Naive B cell (primary cell): ENCODE measurements around the gene UBALD2. TPM values are rescaled to one million over a fixed set of nuclear protein-coding genes. Genes with fewer than 3 reads are reported as not detected.
"Not testable (repeated sequence)": the region's sequence is repeated elsewhere in the genome, so short reads cannot be mapped to it uniquely, and the experiment has no call there.

ENCODE experiments used
- ATAC-seq, 2 donors: fragments of 150-1000 bp; cut with Tn5 transposase; 2 replicates each; pipeline ENCODE4 v1.10.0; 2021; ENCODE audit warnings: low read depth in 2 of 2, mild to moderate bottlenecking in 2 of 2, moderate library complexity in 2 of 2
- DNase-seq: peaks from one replicate; pipeline ENCODE4 v3.0.0; 2022
- H3K27ac Mint-ChIP-seq, 6 donors: one replicate each; pipeline ENCODE4 v1.8.0; 2020 to 2022; ENCODE audit warnings: mild to moderate bottlenecking in 6 of 6, mixed read lengths in 6 of 6, moderate library complexity in 5 of 6, inconsistent platforms in 2 of 6
- H3K27me3 Mint-ChIP-seq, 3 donors: one replicate each; pipeline ENCODE4 v1.8.0; 2021 to 2022; ENCODE audit warnings: mixed read lengths in 3 of 3, mild to moderate bottlenecking in 1 of 3
- H3K36me3 Mint-ChIP-seq, 2 donors: one replicate each; pipeline ENCODE4 v1.8.0; 2020 to 2022; ENCODE audit warnings: mixed read lengths in 2 of 2, inconsistent platforms in 1 of 2, mild to moderate bottlenecking in 1 of 2
- H3K4me1 Mint-ChIP-seq, 3 donors: one replicate each; pipeline ENCODE4 v1.8.0; 2020 to 2022; ENCODE audit warnings: mixed read lengths in 3 of 3, inconsistent platforms in 1 of 3, mild to moderate bottlenecking in 1 of 3, moderate library complexity in 1 of 3
- H3K4me3 Mint-ChIP-seq, 8 donors: one replicate each; pipeline ENCODE4 v1.8.0; 2020 to 2022; ENCODE audit warnings: mild to moderate bottlenecking in 8 of 8, mixed read lengths in 8 of 8, moderate library complexity in 8 of 8, inconsistent platforms in 2 of 8
- H3K9me3 Mint-ChIP-seq, 7 donors: one replicate each; pipeline ENCODE4 v1.8.0; 2020 to 2022; ENCODE audit warnings: mixed read lengths in 7 of 7, mild to moderate bottlenecking in 5 of 7, inconsistent platforms in 2 of 7, moderate library complexity in 1 of 7
- polyA plus RNA-seq, 6 donors: library from polyadenylated mRNA; unstranded; fragments of 300-500 nt; fragmentation: Illumina TruSeq; gene quantifications; one replicate each; pipeline ENCODE4 v1.2.3, GENCODE V29; 2021; ENCODE audit warnings: low read depth in 6 of 6

Gene UBALD2
- polyA plus RNA-seq, 6 donors from 2014 or later = 2.5 to 6.2 (median 4.6) TPM

GRCh38 chr17:76278952-76279741, 14.0 kb downstream of the UBALD2 start:
- Mint-ChIP-seq H3K4me1 (peaks cover 18 to 37% (median 31%) of the 10 kb centered on the region in 3 donors), H3K27me3 (peaks cover 0 to 5% (median 0%) of the 10 kb centered on the region in 3 donors), H3K4me3 (peak overlapping the region in 1 of 8 donors; percentile 45), H3K27ac (peak overlapping the region in 5 of 6 donors; percentile 44 to 79 (median 56)), H3K9me3 (no peaks in the 10 kb centered on the region), H3K36me3 (no peaks in the 10 kb centered on the region)
- ATAC-seq (peak; percentile 43 to 57), DNase-seq (peak; percentile 80)

GRCh38 chr17:76279742-76280287, 14.7 kb downstream of the UBALD2 start:
- Mint-ChIP-seq H3K27ac (peak overlapping the region in 2 of 6 donors; percentile 56 to 69), H3K4me1 (peaks cover 16 to 34% (median 25%) of the 10 kb centered on the region in 3 donors), H3K27me3 (peaks cover 0 to 5% (median 0%) of the 10 kb centered on the region in 3 donors), H3K36me3 (no peaks in the 10 kb centered on the region), H3K9me3 (no peaks in the 10 kb centered on the region), H3K4me3 (peak overlapping the region in 1 of 8 donors; percentile 45)
- no peak for DNase-seq
- no peak for ATAC-seq

DNA sequence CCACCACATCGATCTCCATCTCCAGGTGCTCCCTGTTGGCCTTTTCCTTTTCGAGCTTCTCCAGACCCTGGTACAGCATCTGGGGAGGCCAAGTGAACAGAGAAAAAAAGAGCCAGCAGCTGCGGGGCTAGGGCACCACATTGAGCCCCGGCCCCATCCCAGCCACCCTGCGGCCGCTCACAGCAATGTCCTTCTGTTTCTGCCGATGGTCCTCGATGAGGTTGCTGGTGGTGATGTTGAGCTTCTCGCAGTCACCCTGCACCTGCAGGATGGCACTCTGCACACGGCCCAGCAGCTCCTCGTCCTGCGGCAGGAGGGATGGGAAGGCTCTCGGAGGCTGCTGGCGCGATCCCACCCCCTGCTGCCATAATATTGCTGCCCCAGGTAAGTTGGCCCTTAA, 15.5 kb downstream of the UBALD2 start:
- ATAC-seq (no peak), DNase-seq (no peak)
- Mint-ChIP-seq H3K4me3 (no peak overlapping the region), H3K36me3 (no peaks in the 10 kb centered on the region), H3K9me3 (no peaks in the 10 kb centered on the region), H3K4me1 (peaks cover 11 to 25% (median 17%) of the 10 kb centered on the region in 3 donors), H3K27ac (no peak overlapping the region), H3K27me3 (peaks cover 0 to 5% (median 0%) of the 10 kb centered on the region in 3 donors)

DNA sequence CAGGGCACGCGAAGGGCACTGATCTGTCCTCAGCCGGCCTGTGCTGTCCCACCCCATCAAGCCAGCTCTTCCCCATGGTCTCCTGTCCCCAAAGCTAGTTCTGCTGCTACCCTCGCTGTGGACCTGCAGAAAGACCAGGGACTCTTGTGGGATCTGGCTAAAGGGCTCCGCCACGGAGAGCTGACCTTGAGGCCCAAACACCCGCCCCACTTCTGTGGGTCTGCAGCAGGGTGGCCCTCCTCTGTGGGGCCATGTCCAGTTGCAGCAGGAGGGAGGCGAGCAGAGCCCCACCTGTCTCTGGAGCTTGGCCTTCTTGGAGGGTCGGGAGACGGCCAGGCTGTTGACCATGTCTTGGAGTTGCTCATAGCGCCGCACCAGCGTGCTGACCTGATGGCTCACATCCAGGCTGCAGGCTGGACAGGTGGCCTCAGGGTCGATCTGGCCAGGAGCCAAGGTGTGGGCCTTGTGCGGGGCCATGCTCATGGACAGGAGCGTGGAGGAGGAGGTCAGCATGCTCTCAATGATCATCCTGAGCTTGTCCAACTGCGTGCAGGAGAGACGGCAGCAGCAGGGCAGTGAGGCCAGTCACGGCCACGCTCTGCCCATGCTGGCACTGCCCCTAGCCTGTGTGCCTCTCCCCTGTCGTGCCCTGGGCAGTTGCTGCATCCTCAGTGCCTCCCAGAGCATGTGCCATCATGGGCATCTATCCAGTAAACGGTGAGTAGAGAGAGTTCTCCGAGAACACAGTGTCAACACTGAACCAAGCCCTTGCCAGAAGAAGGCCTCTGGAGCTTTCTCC, 16.6 kb downstream of the UBALD2 start:
- H3K36me3 Mint-ChIP-seq = no peaks in the 10 kb centered on the region
- DNase-seq (no peak), ATAC-seq (no peak)
- no peak overlapping the region for H3K4me3 Mint-ChIP-seq
- peaks cover 4 to 14% (median 6%) of the 10 kb centered on the region in 3 donors for H3K4me1 Mint-ChIP-seq
- H3K27ac Mint-ChIP-seq = no peak overlapping the region
- H3K27me3 Mint-ChIP-seq = peaks cover 0 to 5% (median 0%) of the 10 kb centered on the region in 3 donors
- no peaks in the 10 kb centered on the region for H3K9me3 Mint-ChIP-seq

DNA sequence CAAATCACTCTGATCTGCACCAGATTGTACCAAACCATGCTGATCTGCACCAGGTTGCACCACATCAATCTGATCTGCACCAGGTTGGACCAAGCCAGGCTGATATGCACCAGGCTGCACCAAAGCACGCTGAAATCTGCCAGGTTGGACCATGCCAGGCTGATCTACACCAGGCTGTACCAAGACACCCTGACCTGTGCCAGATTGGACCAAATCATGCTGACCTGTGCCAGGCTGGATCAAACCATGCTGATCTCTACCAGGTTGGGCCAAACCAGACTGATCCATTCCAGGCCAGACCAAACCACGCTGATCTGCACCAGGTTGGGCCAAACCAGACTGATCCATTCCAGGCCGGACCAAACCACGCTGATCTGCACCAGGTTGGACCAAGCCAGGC, 27.4 kb downstream of the UBALD2 start:
- Mint-ChIP-seq H3K4me3 (no peak overlapping the region), H3K27ac (no peak overlapping the region), H3K27me3 (no peaks in the 10 kb centered on the region), H3K9me3 (no peaks in the 10 kb centered on the region), H3K36me3 (no peaks in the 10 kb centered on the region), H3K4me1 (no peaks in the 10 kb centered on the region)
- DNase-seq (no peak), ATAC-seq (no peak)

- Mint-ChIP-seq H3K36me3 (no peaks in the 10 kb centered on the region), H3K27ac (no peak overlapping the region), H3K27me3 (no peaks in the 10 kb centered on the region), H3K4me1 (no peaks in the 10 kb centered on the region), H3K9me3 (no peaks in the 10 kb centered on the region), H3K4me3 (no peak overlapping the region)
- no peak for DNase-seq
- ATAC-seq = no peak
Observed at GRCh38 chr17:76293106-76293505, 28.0 kb downstream of the UBALD2 start.

GRCh38 chr17:76296186-76296585, 31.0 kb downstream of the UBALD2 start:
- H3K27me3 Mint-ChIP-seq = no peaks in the 10 kb centered on the region
- no peaks in the 10 kb centered on the region for H3K4me1 Mint-ChIP-seq
- H3K36me3 Mint-ChIP-seq = no peaks in the 10 kb centered on the region
- H3K4me3 Mint-ChIP-seq = no peak overlapping the region
- H3K27ac Mint-ChIP-seq = no peak overlapping the region
- no peaks in the 10 kb centered on the region for H3K9me3 Mint-ChIP-seq
- no peak for ATAC-seq
- no peak for DNase-seq

DNA sequence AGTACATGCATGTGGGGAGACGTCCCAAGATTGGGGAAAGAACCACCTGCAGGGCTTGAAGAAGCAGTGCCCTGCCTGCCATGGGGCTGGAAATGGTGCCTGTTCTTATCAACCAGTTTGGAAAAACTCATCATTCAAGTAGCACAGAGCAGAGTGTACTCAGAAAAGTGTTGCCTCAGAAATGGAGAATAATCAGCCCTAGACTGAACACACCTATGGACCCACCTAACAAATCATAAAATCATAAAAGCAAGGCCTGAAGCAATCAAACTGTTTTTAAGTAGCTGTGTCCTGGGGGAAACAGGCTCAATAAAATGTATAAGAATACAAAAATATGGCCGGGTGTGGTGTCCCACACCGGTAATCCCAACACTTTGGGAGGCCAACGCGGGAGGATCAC, 31.7 kb downstream of the UBALD2 start:
- Mint-ChIP-seq H3K4me3 (no peak overlapping the region), H3K36me3 (no peaks in the 10 kb centered on the region), H3K4me1 (no peaks in the 10 kb centered on the region), H3K9me3 (no peaks in the 10 kb centered on the region), H3K27me3 (no peaks in the 10 kb centered on the region), H3K27ac (no peak overlapping the region)
- no peak for ATAC-seq
- no peak for DNase-seq

DNA sequence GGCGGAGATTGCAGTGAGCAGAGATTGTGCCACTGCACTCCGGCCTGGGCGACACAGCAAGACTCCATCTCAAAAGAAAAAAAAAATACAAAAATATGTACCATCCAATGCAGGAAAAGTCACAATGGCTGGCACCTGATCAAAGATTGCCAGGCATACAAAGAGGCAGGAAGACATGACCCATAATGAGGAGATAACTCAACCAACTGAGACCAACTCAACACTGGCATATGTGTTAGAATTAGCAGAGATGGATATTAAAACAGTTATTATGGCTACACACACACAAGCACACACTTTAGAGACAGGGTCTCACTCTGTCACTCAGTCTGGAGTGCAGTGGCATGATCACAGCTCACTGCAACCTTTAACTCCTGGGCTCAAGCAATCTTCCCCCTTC, 32.3 kb downstream of the UBALD2 start:
- no peaks in the 10 kb centered on the region for H3K9me3 Mint-ChIP-seq
- H3K36me3 Mint-ChIP-seq = no peaks in the 10 kb centered on the region
- no peak overlapping the region for H3K4me3 Mint-ChIP-seq
- no peak for ATAC-seq
- no peak overlapping the region for H3K27ac Mint-ChIP-seq
- DNase-seq = no peak
- H3K27me3 Mint-ChIP-seq = no peaks in the 10 kb centered on the region
- H3K4me1 Mint-ChIP-seq = no peaks in the 10 kb centered on the region

GRCh38 chr17:76304226-76305134, 39.3 kb downstream of the UBALD2 start:
- Mint-ChIP-seq H3K36me3 (no peaks in the 10 kb centered on the region), H3K4me3 (peak overlapping the region in 1 of 8 donors; percentile 48), H3K9me3 (no peaks in the 10 kb centered on the region), H3K4me1 (peaks cover 0 to 6% (median 5%) of the 10 kb centered on the region in 3 donors), H3K27me3 (no peaks in the 10 kb centered on the region), H3K27ac (peak overlapping the region in 2 of 6 donors; percentile 26 to 98)
- DNase-seq (no peak), ATAC-seq (no peak)

DNA sequence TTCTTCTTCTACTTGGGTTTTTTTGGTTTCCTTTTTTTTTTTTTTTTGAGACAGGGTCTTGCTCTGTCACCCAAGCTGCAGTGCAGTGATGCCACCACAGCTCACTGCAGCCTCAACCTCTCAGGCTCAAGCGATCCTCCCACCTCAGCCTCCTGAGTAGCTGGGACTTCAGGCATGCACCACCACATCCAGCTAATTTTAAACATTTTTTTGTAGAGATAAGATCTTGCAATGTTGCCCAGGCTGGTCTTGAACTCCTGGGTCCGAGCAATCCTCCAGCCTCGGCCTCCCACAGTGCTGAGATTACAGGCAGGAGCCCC, 39.9 kb downstream of the UBALD2 start:
- H3K4me3 Mint-ChIP-seq, DNase-seq, ATAC-seq, H3K27me3 Mint-ChIP-seq, H3K36me3 Mint-ChIP-seq, H3K9me3 Mint-ChIP-seq, H3K4me1 Mint-ChIP-seq: not testable (repeated sequence)
- H3K27ac Mint-ChIP-seq = peak overlapping the region in 1 of 6 donors; percentile 98

DNA sequence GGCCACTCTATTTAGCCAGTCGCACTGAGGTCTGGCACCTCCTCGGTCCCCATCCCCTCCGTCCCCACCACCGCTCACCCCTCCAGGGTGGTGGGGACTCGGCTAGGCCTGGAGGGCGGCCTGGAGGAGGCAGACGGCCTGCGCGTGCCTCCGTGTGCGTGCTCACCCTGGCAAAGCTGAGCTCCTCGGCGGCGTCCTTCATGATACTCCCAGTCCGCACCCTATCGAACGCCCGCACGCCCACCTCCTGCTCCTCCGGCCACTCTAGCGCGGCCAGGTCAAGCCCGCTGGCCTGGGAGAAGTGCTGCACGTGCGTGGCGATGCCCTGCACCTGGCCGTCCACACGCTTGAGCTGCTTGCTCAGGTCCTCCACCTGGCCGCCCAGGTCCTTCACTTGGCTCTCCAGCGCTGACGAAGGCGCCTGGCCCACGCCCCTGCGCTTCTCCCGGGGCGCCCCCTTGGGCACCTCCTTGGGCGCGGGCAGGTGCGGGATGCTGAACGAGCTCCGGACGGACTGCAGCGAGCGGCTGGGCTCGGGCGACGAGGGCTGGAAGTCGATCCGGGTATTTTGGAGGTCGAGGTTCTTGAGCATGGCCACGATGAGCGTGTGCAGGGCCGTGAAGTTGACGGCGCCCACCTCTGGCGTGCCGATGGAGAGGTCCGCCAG, 42.3 kb downstream of the UBALD2 start:
- Mint-ChIP-seq H3K4me1 (peaks cover 0 to 8% (median 7%) of the 10 kb centered on the region in 3 donors), H3K27ac (no peak overlapping the region), H3K4me3 (no peak overlapping the region), H3K9me3 (no peaks in the 10 kb centered on the region), H3K27me3 (no peaks in the 10 kb centered on the region), H3K36me3 (no peaks in the 10 kb centered on the region)
- ATAC-seq = no peak
- no peak for DNase-seq

GRCh38 chr17:76307966-76308338, 42.8 kb downstream of the UBALD2 start, which contains the start of gene QRICH2:
Gene QRICH2, minus strand, starts transcription at chr17:76308276. Its CDS starts 278 bp downstream, at chr17:76307998.
- Mint-ChIP-seq H3K27ac (peak within 1 kb of the TSS in 2 of 6 donors; percentile 37 to 64), H3K27me3 (no peaks in the 10 kb centered on the region), H3K9me3 (no peaks in the 10 kb centered on the region), H3K36me3 (peaks cover 0 to 4% of the 10 kb centered on the region in 2 donors), H3K4me1 (peaks cover 0 to 8% (median 7%) of the 10 kb centered on the region in 3 donors), H3K4me3 (no peak within 1 kb of the TSS)
- ATAC-seq (no peak), DNase-seq (no peak)
